HG03354 (cell line): ENCODE measurements around the gene SERP2.
"Not testable (repeated sequence)": the region's sequence is repeated elsewhere in the genome, so short reads cannot be mapped to it uniquely, and the experiment has no call there.

Experiments
- ATAC-seq: cut with Tn5 transposase; IDR thresholded peaks from one replicate; pipeline ENCODE4 v1.9.1; 2021; ENCODE audit warnings: mild to moderate bottlenecking; ENCODE audit not compliant: unreplicated experiment, poor library complexity, severe bottlenecking

SERP2 gene

GRCh38 chr13:44373601-44374347 is at the start of gene SERP2:
SERP2 (plus strand) TSS chr13:44373824; CDS start chr13:44374026, 202 bp downstream.
- ATAC-seq, result no peak

DNA sequence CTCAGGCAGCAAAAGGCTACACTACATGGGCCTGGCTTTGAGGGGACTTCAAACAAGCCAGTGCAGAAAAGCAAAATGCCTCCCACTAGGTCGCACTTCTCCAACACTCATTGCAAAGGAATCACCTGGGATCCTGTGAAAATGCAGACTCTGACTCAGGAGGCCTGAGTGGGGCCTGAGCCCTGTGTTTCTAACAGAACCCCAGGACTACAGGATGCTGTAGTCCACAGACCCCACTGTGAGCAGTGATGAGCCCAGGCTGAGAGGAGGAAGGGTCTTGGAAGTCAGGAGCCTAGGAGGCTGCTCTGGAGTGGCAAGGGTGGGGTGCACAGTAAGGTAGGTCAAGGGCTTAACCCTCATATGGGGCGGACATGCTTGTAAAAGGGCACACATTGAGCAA is 46.7 kb upstream of the SERP2 start:
- no peak for ATAC-seq

DNA sequence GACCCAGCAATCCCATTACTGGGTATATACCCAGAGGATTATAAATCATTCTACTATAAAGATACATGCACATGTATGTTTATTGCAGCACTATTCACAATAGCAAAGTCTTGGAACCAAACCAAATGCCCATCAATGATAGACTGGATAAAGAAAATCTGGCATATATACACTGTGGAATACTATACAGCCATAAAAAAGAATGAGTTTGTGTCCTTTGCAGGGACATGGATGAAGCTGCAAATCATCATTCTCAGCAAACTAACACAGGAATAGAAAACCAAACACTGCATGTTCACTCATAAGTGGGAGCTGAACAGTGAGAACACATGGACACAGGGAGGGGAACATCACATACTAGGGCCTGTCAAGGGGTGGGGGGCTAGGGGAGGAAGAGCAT is 44.6 kb upstream of the SERP2 start:
- not testable (repeated sequence) for ATAC-seq

DNA sequence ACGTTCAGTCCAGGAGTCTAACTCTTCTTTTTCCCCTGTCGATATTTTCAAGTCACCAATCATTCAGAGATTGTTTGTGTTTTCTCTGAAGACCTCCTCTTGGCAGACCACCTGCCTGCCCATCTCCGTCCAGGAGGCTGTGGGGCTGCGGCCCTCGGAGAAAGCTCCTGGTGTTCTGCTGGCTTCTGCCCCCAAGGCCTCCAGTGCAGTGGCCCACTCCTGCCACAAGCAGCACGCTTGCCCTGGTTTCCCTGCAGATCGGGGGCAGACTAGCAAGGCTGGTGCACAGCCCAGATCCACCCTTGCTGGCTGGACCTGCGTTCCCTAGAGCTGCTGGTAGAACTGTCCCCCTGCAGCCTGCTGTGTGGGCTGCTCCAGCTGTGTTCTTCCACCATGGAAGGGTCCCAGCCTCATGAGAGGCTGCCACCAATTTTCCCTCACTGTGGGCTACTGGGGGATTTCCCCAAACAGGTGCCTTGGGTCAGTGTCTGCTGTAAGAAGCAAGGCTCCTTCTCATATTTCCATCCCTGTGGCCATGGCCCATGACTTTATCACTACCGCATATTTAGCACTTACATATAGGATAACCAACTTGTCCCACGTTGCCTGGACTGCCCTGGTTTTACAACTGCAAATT is 43.6 kb upstream of the SERP2 start:
- no peak for ATAC-seq

DNA sequence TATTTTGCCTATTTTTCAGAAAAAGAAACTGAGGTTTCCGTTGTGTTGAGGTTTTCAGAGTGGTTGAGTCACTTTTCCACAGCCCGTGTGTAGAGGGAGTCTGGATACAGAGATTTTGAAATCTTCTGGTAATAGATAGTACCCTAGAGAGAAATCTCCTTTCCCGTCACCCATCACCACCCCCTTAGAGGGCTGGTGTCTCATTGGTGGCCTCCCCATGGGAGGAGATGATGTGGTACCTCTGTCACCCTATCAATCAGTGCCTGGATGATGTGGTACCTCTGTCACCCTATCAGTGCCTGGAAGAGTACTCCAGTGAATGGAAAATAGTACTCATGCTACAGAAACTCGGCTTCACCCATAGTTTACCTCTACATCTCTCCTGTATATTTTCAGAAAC is 42.2 kb upstream of the SERP2 start:
- no peak for ATAC-seq

DNA sequence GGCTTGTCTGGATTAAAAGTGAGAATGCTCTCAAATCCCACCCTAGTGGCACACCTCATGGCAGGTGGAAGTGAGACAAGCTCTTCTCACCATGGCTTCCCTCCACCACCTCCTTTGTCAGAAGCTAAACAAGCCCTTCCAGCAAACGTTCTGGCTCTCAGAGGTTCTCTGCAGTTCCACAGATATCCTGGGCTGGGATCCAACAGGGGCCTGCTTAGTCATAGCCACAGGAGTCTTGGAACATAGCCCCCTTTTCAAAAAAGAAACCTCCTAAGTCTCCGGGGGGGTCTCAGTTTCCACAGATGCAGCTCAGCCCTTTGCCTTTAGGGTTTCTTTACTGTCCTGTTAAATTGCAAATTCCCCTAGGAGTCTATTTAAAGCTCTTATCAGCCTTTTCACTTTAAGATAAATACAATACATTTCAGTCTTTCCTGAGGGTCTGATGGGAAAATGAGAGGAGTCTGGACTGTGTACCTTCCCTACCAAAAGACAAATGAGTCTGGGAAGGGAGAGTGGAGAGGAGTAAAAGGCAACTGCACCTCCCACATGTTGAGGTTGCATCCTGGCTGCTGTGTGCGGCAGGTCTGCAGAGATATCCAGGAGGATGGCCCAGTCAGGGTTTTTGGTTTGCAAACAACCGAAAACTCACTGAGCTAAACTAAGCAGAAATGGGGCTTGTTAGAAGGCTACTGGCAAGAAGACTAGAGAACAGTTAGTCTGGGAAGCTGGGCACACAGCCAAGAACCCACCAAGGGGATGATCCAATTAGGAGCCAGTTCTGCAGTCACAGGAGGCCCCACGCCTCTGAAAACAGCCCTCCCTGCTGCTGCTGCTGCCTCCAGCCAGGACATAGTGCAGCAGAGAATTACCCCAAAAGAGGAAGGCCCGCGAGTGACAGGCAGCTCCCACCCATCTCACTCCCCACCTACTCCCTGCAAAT is 41.4 kb upstream of the SERP2 start:
- no peak for ATAC-seq

DNA sequence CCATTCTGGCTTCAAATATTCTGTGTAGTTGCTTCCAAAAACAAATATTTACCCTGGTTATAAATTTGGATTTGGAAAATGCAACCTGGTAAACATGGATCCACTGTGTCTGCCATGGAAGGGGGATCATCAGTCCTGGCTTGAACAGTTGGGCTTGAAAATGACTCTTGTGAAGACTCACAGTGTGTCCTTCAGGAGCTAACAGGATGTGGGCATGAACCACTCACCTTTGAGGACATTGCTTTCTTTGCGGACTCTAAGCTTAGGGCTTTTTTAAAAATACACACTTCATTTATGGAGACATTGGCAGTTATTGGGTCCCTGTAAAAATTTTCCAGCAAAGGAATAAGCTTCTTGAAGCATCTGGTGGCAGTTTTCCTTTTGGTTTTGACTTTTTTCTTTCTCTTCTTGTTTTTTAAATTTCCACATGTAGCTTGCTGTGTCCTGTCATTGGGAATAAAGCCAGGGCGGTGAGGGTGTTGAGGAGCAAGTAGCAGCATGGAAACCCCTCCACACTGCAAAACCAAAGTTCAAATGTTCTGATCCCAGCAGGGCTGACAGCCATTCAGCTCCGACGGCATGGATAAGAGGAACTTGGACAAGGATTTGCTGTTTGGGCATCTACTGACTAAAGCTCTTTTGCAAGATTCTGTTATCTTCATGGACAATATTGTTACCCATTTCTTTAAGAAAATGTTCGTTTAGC is 39.5 kb upstream of the SERP2 start:
- ATAC-seq, result no peak

DNA sequence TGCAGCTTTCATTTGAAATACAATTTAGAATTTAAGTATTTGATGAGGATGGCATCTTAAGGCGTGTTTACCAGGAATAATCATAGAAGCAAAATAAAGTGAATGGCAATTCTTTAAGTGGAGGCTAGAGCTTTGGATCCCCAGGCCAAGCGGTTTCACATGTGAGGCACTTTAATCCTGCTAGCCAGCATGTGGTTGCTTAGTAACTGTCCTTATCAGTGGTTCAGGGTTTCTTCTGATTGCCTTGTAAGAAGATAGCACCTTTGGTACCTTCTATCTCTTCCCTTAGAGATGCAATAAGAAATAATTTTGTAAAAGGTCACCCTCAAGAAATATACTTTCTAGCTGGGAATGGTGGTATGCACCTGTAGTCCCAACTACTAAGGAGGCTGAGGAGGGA is 38.9 kb upstream of the SERP2 start:
- ATAC-seq, result no peak

DNA sequence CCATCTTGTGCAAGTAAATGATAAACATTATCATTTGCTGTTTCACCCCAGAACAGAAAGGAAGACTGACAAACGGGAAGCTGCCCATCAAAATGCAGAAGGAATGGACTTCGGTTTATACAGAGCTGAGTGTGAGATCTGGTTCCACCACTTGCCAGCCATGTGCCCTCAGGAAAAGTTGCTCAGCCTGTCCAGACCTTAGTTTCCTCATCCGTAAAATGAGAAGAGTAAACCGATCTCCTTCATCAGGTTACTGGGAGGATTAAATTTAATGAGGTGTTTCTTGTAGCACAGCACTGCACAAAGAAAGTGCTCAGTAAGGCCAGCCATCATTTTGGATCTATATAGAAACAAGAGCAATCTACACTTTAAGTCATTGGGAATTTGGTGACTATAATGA is 36.7 kb upstream of the SERP2 start:
- ATAC-seq, result no peak

GRCh38 chr13:44337581-44337980 is 36.0 kb upstream of the SERP2 start:
- no peak for ATAC-seq

DNA sequence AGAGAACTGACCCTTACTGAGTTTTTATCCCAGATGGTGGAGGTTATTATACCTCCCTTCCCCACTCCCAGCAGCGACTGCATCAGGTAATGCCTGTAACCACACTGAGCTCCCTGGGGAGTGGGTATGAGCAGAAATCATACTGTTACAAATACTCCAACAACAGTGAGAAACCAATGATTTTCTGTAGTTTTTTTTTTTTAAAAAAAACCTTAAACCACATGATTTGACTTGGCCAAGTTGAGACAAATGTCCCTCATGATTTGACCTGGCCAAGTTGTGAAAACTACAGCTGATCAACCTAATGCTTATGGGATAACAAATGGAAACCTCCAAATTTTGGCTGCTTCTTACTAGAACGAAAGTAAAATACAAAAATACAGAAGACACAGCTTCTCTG is 33.1 kb upstream of the SERP2 start:
- ATAC-seq, result no peak

- no peak for ATAC-seq
Observed at GRCh38 chr13:44342741-44343140, 30.9 kb upstream of the SERP2 start.

DNA sequence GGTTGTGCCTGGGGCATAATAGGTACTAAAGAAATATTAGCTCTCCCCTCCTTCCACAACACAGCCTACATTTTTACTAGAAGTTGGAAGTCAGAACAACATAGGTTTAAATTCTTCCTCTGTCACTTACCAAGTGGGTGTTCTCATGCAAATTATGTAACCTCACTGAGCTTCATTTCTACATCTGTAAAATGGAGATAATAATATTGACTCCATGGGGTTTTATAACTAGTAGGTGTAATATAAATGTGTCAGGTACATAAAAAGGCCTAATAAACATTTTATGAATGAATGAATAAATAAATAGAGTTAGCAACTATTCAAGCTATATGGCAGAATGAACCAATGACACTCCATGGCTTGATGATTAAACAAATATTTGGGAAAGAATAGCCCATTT is 27.1 kb upstream of the SERP2 start:
- no peak for ATAC-seq

DNA sequence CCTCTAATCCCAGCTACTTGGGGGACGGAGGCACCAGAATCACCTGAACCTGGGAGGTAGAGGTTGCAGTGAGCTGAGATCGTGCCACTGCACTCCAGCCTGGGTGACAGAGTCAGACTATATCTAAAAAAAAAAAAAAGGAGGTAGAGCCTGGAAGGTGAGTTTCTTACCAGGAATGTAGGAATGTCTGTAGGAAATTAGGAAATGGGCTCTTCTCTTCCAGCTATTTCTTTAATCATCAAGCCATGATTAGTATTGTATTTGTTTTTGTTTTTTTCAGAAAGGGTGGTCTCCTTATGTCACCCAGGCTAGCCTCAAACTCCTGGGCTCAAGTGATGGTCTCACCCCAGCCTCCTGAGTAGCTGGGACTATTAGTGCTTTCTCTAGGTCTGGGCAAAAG is 26.3 kb upstream of the SERP2 start:
- no peak for ATAC-seq

DNA sequence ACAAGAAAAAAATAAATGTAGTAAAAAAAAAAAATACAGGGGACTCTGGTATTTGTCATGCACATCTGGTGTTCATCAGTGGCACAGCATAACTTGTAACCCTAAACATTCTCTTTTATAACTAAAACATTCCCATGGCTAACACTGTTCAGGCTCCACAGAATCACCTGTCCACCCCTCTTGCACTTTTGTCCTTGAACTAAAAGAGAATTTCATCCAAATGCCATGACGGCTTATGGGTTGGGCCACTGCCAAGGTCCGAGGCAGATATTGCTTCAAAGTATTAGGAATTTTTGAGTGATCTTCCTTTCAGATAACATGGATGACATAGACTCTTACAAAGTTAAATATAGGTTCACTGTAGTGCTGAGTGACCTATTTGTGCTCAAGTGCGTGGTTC is 25.7 kb upstream of the SERP2 start:
- no peak for ATAC-seq

- ATAC-seq, result no peak
Observed at GRCh38 chr13:44350775-44351504, 22.7 kb upstream of the SERP2 start.

- no peak for ATAC-seq
Observed at GRCh38 chr13:44351505-44351854, 22.1 kb upstream of the SERP2 start.

DNA sequence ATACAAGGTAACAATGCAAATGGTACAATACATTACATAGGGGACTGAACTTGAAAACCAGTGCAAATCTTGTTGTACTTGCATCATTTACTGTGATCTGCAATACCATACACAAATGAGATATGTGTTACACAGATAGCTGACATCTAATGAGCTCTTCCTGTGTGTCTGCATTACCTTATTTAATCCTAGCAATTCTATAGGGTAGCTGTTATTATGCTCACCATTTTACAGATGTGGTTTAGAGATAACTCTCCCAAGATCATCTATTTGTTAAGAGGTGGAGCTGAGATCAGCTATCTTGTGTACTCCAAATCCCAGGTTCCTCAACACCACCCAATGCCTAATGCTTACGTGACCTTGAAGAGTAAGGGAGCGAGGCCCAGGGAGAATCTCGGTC is 21.4 kb upstream of the SERP2 start:
- no peak for ATAC-seq

GRCh38 chr13:44352671-44353070 is 21.0 kb upstream of the SERP2 start:
- ATAC-seq, result no peak
